K562 (cell line): ENCODE data around the gene EMP2. TPM values are rescaled to one million over a fixed set of nuclear protein-coding genes. Genes with fewer than 3 reads are reported as not detected.

Experiments
- ATAC-seq: fragments of 200-7000 bp; cut with Tn5 transposase; 3 replicates; pipeline ENCODE4 v1.9.1; 2020; ENCODE audit warnings: moderate library complexity
- BruUV-seq: library from RNA; stranded (reverse); fragments of 400-500 nt; replicated peaks from 2 replicates; lab custom pipeline; 2021; lab: Mats Ljungman, UMichigan
- CTCF ChIA-PET: fragments of 300-600 bp; formaldehyde crosslinking; extraction: SDS; loops from one replicate; lab custom pipeline; 2021; ENCODE audit warnings: low intra/inter-chr PET ratio; lab: Yijun Ruan, JAX
- POLR2A ChIA-PET: fragments of 300-600, 350-650 bp; sonication (Branson Sonifier 250); formaldehyde crosslinking; extraction: SDS; loops from one replicate; lab custom pipeline; 2021; ENCODE audit warnings: antibody characterized with exemption, inconsistent platforms; lab: Yijun Ruan, JAX
- DNase-seq, 4 experiments: peaks; one replicate each; pipeline versions ENCODE4 v3.0.0 to v3.0.0-alpha.2; 2011 to 2018; ENCODE audit warnings: low spot score in 3 of 4, mixed read lengths in 3 of 4; ENCODE audit errors: extremely low read depth in 1 of 4
- FAIRE-seq: peaks from 2 replicates; lab custom pipeline; 2011; peaks lifted over from hg19 to GRCh38; lab: Jason Lieb, UNC
- H2AFZ ChIP-seq: 2 replicates; pipeline ENCODE4 v1.6.0; 2011; ENCODE audit warnings: low read depth, low read length, control low read depth, inconsistent platforms
- H3K27ac ChIP-seq: fragments of 200-600 bp; 3 replicates; pipeline ENCODE4 v1.8.0; 2011; ENCODE audit warnings: low read depth, mild to moderate bottlenecking, control low read depth, inconsistent platforms, low read length, moderate library complexity, mixed read lengths; ENCODE audit errors: extremely low read depth
- H3K27me3 ChIP-seq, 2 experiments: fragments of 300-600 bp in 1 of 2; 2 replicates in 1 of 2; 3 replicates in 1 of 2; pipeline versions ENCODE4 v1.6.0 to v1.8.0; 2011; ENCODE audit warnings: inconsistent platforms in 2 of 2, low read length in 2 of 2, mild to moderate bottlenecking in 1 of 2, mixed read lengths in 1 of 2, moderate library complexity in 1 of 2; ENCODE audit not compliant: control insufficient read depth in 2 of 2, insufficient read depth in 2 of 2
- H3K36me3 ChIP-seq: fragments of 300-600 bp; 3 replicates; pipeline ENCODE4 v1.8.0; 2011; ENCODE audit warnings: mild to moderate bottlenecking, low read length, inconsistent platforms; ENCODE audit not compliant: control insufficient read depth, insufficient read depth
- H3K4me1 ChIP-seq, 2 experiments: fragments of 200-600 bp in 1 of 2; replicated peaks in 1 of 2; 2 replicates in 1 of 2; 3 replicates in 1 of 2; pipeline versions ENCODE4 v1.5.1 to v1.8.0; 2011; ENCODE audit warnings: inconsistent platforms in 2 of 2, low read length in 2 of 2, mild to moderate bottlenecking in 1 of 2, mixed read lengths in 1 of 2, moderate library complexity in 1 of 2; ENCODE audit not compliant: control insufficient read depth in 2 of 2, insufficient read depth in 2 of 2
- H3K4me2 ChIP-seq: 2 replicates; pipeline ENCODE4 v1.6.1; 2011; ENCODE audit warnings: low read length, control low read depth, inconsistent platforms, mixed read lengths; ENCODE audit not compliant: insufficient read depth
- H3K4me3 ChIP-seq: fragments of 200-600 bp; sonication (generic), shearing (Covaris generic); 2 replicates; pipeline ENCODE4 v1.5.1; 2016; ENCODE audit warnings: control low read depth, inconsistent platforms
- H3K79me2 ChIP-seq: fragments of 200-600 bp; 3 replicates; pipeline ENCODE4 v1.8.0; 2011; ENCODE audit warnings: low read length, inconsistent platforms; ENCODE audit not compliant: control insufficient read depth, insufficient read depth
- H3K9ac ChIP-seq, 2 experiments: 2 replicates each; pipeline versions ENCODE4 v1.6.0 to v1.6.1; 2011; ENCODE audit warnings: low read depth in 2 of 2, low read length in 2 of 2, control low read depth in 1 of 2, inconsistent platforms in 1 of 2, mild to moderate bottlenecking in 1 of 2, mixed read lengths in 1 of 2; ENCODE audit not compliant: insufficient read depth in 1 of 2
- H3K9me1 ChIP-seq: one replicate; pipeline ENCODE4 v1.6.0; 2011; ENCODE audit warnings: inconsistent platforms, mild to moderate bottlenecking, low read length, moderate library complexity; ENCODE audit not compliant: control insufficient read depth, insufficient read depth
- H3K9me3 ChIP-seq: replicated peaks from 2 replicates; pipeline ENCODE4 v1.5.1; 2011; ENCODE audit warnings: low read depth, low read length, inconsistent platforms; ENCODE audit not compliant: control insufficient read depth, insufficient read depth
- H4K20me1 ChIP-seq: replicated peaks from 2 replicates; pipeline ENCODE4 v1.6.1; 2011; ENCODE audit warnings: low read length, inconsistent platforms, mixed read lengths; ENCODE audit not compliant: control insufficient read depth, insufficient read depth
- DNMT1 ChIP-seq: fragments of 450-650 bp; IDR thresholded peaks from 2 replicates; pipeline ENCODE4 v1.6.1; 2016; ENCODE audit warnings: antibody characterized with exemption, mild to moderate bottlenecking
- EZH2 ChIP-seq: IDR thresholded peaks from 2 replicates; pipeline ENCODE4 v1.6.1; 2012; ENCODE audit warnings: low read depth, mild to moderate bottlenecking, inconsistent platforms, low read length, borderline replicate concordance
- KDM4B ChIP-seq, 2 experiments: fragments of 450-650 bp in 1 of 2; sonication (generic) in 1 of 2; IDR thresholded peaks; 2 replicates each; pipeline ENCODE4 v1.6.1; 2016 to 2017; ENCODE audit warnings: borderline replicate concordance in 2 of 2, antibody characterized with exemption in 1 of 2, low read depth in 1 of 2, mild to moderate bottlenecking in 1 of 2
- MCM7 ChIP-seq, 2 experiments: fragments of 450-650 bp; IDR thresholded peaks; 2 replicates each; pipeline ENCODE4 v1.6.1; 2016 to 2018
- NCOA6 ChIP-seq: fragments of 450-650 bp; IDR thresholded peaks from 2 replicates; pipeline ENCODE4 v1.6.1; 2017; ENCODE audit warnings: mild to moderate bottlenecking
- RB1 ChIP-seq: fragments of 450-650 bp; IDR thresholded peaks from 2 replicates; pipeline ENCODE4 v1.6.1; 2017; ENCODE audit warnings: low read depth, mild to moderate bottlenecking
- SREBF1 ChIP-seq: fragments of 150-350 bp; IDR thresholded peaks from 2 replicates; pipeline ENCODE4 v1.6.1; 2014; ENCODE audit warnings: antibody characterized with exemption, low read depth, low read length, borderline replicate concordance
- TCF3 ChIP-seq: sonication (generic); formaldehyde crosslinking; IDR thresholded peaks from 2 replicates; pipeline ENCODE4 v1.4.0; 2020; ENCODE audit warnings: mild to moderate bottlenecking, missing genetic modification reagents
- ZC3H8 ChIP-seq: fragments of 450-650 bp; IDR thresholded peaks from 2 replicates; pipeline ENCODE4 v1.6.1; 2017
- ZEB2 ChIP-seq: fragments of 450-650 bp; IDR thresholded peaks from 2 replicates; pipeline ENCODE4 v1.6.1; 2016
- ZNF12 ChIP-seq: sonication (generic); formaldehyde crosslinking; IDR thresholded peaks from 2 replicates; pipeline ENCODE4 v1.4.0; 2020; ENCODE audit warnings: mild to moderate bottlenecking, missing genetic modification reagents
- ZNF444 ChIP-seq: fragments of 250-450 bp; sonication (Bioruptor Pico); IDR thresholded peaks from 2 replicates; pipeline ENCODE4 v1.4.0; 2020; ENCODE audit warnings: mild to moderate bottlenecking, moderate library complexity
- ZNF764 ChIP-seq: fragments of 250-450 bp; sonication (Bioruptor Pico); IDR thresholded peaks from 2 replicates; pipeline ENCODE4 v1.4.0; 2020; ENCODE audit warnings: low read depth, mild to moderate bottlenecking, moderate library complexity
- WGBS: fragments of 100-300 bp; shearing (Covaris generic); methylation state at CpG from one replicate; pipeline ENCODE4 v1.1.6; 2016; ENCODE audit warnings: low coverage, mixed read lengths; ENCODE audit not compliant: insufficient coverage; ENCODE audit errors: missing lambda C conversion rate; 5-methylcytosine and 5-hydroxymethylcytosine counted together
- in situ Hi-C: fragments of 300-500 bp; cut with MboI; formaldehyde crosslinking; loops from 4 replicates; pipeline ENCODE4 v1.15.0; 2018; ENCODE audit warnings: inconsistent platforms, mixed read lengths
- intact Hi-C: fragments of 100-400 bp; cut with micrococcal nuclease; formaldehyde crosslinking; loops from 2 replicates; pipeline ENCODE4 v1.14.2; 2022
- polyA plus RNA-seq, 8 experiments: library from polyadenylated mRNA; depleted of rRNA in 4 of 8; stranded (reverse) in 5 of 8; unstranded in 3 of 8; fragments of >200 nt; fragmentation: Nextera tagmentation in 2 of 8; fragmentation: Illumina TruSeq in 1 of 8; extraction: Ambion mirVana in 2 of 8; extraction: Trizol in 1 of 8; gene quantifications; 2 replicates each; pipeline versions ENCODE4 v1.2.1 to v1.2.3, GENCODE V29; 2011 to 2014; ENCODE audit warnings: inconsistent platforms in 1 of 8, missing spikeins in 1 of 8
- total RNA-seq, 7 experiments: library from RNA; depleted of rRNA in 6 of 7; stranded (reverse); fragments of >200 nt in 6 of 7; fragmentation: Illumina TruSeq in 2 of 7; extraction: Trizol in 2 of 7; gene quantifications; 2 replicates each; pipeline versions ENCODE4 v1.2.1 to v1.2.3, GENCODE V29; 2011 to 2021; ENCODE audit warnings: low replicate concordance in 1 of 7
- TF ChIP-seq, protein P1 (sequence below): fragments of 450-650 bp; IDR thresholded peaks from 2 replicates; pipeline ENCODE4 v1.6.1; 2018; ENCODE audit warnings: mild to moderate bottlenecking, low read depth; ENCODE audit not compliant: partially characterized antibody
- TF ChIP-seq, protein P2 (sequence below): fragments of 250-450 bp; sonication (Bioruptor Pico); IDR thresholded peaks from 2 replicates; pipeline ENCODE4 v1.8.0; 2022; ENCODE audit warnings: inconsistent platforms, mild to moderate bottlenecking, moderate library complexity, borderline replicate concordance
- TF ChIP-seq, protein P3 (sequence below): fragments of 250-450 bp; sonication (Bioruptor Pico); IDR thresholded peaks from 2 replicates; pipeline ENCODE4 v1.5.0; 2021; ENCODE audit warnings: mild to moderate bottlenecking, borderline replicate concordance
- TF ChIP-seq, protein P4 (sequence below): fragments of 450-650 bp; formaldehyde crosslinking; conservative IDR thresholded peaks from 2 replicates; pipeline ENCODE4 v1.4.0; 2022; ENCODE audit warnings: mild to moderate bottlenecking, missing genetic modification characterization

Gene EMP2
- total and polyA plus RNA-seq, 9 of the 15 experiments (the other 6 are each of a cell fraction or from before 2014, with no cell fraction given) = 0.73 to 6.2 (median 3.1) TPM

DNA sequence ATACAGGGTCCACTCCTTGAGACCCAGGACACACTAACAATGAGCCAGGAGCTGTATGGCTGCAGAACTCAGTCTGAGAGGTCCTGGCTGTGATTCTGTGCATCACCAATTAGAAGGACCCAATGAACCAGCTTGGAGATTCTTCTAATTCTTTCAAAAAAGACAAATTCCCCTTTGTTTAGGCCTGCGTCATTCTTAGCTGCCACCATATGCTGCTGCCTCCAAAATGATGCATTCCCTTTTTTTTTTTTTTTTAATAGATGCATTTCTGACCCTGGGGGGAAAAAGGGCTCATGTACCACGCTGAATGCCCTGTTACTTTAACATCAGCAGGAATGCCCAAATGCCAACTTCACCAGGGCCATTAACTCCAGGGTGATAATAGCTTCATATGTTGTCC lies 28.5 kb downstream of the EMP2 start:
- H3K9me3 ChIP-seq = peaks cover 6% of the 10 kb centered on the region
- CTCF ChIA-PET = no interaction called here

More for the DNA sequence above, 28.5 kb downstream of the EMP2 start:
- H3K27ac ChIP-seq = no peak overlapping the region
- H3K4me3 ChIP-seq = no peak overlapping the region
- H3K4me1 ChIP-seq = no peaks in the 10 kb centered on the region; a peak in 1 of 5 replicates
- no peak overlapping the region for H2AFZ ChIP-seq
- H3K4me2 ChIP-seq = no peak overlapping the region
- intact Hi-C loops = no loop called here
- no peaks in the 10 kb centered on the region; the same call in 2 of the 3 replicates for H3K36me3 ChIP-seq
- no TSS peak for BruUV-seq
- H3K9ac ChIP-seq = no peak overlapping the region
- no peak for ATAC-seq
- H3K79me2 ChIP-seq = no peaks in the 10 kb centered on the region
- no peaks in the 10 kb centered on the region for H4K20me1 ChIP-seq
- no peak for DNase-seq
- POLR2A ChIA-PET = interaction anchor here (0.6 kb wide), 1 partner anchor 20 kb away, joined by 3 read pairs; no protein-coding TSS in a partner anchor
- in situ Hi-C loops = no loop called here
- H3K9me1 ChIP-seq = no peaks in the 10 kb centered on the region
- no peak for FAIRE-seq
- 24% methylated on average over 2 of the region's 2 CpGs for WGBS
- peaks cover 0 to 6% of the 10 kb centered on the region in 2 experiments; a peak in 3 of 5 replicates for H3K27me3 ChIP-seq
- TF ChIP-seq SREBF1 (no peak), KDM4B (IDR thresholded peaks at IDR 0.05; ENCODE audit: borderline replicate concordance in 2 of 2, low read depth in 1 of 2) (no peak), TCF3 (CRISPR knock-in tag) (no peak), EZH2 (no peak), ZC3H8 (no peak), NCOA6 (no peak), DNMT1 (no peak), ZNF764 (CRISPR knock-in tag) (no peak), ZEB2 (no peak), ZNF12 (CRISPR knock-in tag) (no peak), ZNF444 (no peak), RB1 (no peak), MCM7 (IDR thresholded peaks at IDR 0.05) (no peak)
- TF ChIP-seq, protein P1, sequence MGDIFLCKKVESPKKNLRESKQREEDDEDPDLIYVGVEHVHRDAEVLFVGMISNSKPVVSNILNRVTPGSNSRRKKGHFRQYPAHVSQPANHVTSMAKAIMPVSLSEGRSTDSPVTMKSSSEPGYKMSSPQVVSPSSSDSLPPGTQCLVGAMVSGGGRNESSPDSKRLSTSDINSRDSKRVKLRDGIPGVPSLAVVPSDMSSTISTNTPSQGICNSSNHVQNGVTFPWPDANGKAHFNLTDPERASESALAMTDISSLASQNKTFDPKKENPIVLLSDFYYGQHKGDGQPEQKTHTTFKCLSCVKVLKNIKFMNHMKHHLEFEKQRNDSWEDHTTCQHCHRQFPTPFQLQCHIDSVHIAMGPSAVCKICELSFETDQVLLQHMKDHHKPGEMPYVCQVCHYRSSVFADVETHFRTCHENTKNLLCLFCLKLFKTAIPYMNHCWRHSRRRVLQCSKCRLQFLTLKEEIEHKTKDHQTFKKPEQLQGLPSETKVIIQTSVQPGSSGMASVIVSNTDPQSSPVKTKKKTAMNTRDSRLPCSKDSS = no peak
- TF ChIP-seq, protein P2, sequence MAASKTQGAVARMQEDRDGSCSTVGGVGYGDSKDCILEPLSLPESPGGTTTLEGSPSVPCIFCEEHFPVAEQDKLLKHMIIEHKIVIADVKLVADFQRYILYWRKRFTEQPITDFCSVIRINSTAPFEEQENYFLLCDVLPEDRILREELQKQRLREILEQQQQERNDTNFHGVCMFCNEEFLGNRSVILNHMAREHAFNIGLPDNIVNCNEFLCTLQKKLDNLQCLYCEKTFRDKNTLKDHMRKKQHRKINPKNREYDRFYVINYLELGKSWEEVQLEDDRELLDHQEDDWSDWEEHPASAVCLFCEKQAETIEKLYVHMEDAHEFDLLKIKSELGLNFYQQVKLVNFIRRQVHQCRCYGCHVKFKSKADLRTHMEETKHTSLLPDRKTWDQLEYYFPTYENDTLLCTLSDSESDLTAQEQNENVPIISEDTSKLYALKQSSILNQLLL (CRISPR knock-in tag) = no peak
- TF ChIP-seq, protein P3, sequence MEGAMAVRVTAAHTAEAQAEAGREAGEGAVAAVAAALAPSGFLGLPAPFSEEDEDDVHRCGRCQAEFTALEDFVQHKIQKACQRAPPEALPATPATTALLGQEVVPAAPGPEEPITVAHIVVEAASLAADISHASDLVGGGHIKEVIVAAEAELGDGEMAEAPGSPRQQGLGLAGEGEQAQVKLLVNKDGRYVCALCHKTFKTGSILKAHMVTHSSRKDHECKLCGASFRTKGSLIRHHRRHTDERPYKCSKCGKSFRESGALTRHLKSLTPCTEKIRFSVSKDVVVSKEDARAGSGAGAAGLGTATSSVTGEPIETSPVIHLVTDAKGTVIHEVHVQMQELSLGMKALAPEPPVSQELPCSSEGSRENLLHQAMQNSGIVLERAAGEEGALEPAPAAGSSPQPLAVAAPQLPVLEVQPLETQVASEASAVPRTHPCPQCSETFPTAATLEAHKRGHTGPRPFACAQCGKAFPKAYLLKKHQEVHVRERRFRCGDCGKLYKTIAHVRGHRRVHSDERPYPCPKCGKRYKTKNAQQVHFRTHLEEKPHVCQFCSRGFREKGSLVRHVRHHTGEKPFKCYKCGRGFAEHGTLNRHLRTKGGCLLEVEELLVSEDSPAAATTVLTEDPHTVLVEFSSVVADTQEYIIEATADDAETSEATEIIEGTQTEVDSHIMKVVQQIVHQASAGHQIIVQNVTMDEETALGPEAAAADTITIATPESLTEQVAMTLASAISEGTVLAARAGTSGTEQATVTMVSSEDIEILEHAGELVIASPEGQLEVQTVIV (CRISPR knock-in tag) = no peak
- TF ChIP-seq, protein P4, sequence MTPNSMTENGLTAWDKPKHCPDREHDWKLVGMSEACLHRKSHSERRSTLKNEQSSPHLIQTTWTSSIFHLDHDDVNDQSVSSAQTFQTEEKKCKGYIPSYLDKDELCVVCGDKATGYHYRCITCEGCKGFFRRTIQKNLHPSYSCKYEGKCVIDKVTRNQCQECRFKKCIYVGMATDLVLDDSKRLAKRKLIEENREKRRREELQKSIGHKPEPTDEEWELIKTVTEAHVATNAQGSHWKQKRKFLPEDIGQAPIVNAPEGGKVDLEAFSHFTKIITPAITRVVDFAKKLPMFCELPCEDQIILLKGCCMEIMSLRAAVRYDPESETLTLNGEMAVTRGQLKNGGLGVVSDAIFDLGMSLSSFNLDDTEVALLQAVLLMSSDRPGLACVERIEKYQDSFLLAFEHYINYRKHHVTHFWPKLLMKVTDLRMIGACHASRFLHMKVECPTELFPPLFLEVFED (CRISPR knock-in tag) = no peak
